HepG2 (cell line): ENCODE measurements around the gene NPW. TPM values are rescaled to one million over a fixed set of nuclear protein-coding genes. Genes with fewer than 3 reads are reported as not detected.
A peak's percentile ranks its signal among the peaks of the same experiment; 100 is the strongest.

Experiments
- AGO1 ChIP-seq: fragments of 200-400 bp; formaldehyde crosslinking; IDR thresholded peaks from 2 replicates; pipeline ENCODE4 v1.6.1; 2017; ENCODE audit warnings: mild to moderate bottlenecking, low read depth, low read length, moderate library complexity; ENCODE audit not compliant: poor library complexity, severe bottlenecking
- CENPT ChIP-seq: sonication (generic); formaldehyde crosslinking; IDR thresholded peaks from 2 replicates; pipeline ENCODE4 v1.8.0; 2022; ENCODE audit warnings: low read depth, mild to moderate bottlenecking, moderate library complexity, missing genetic modification reagents
- EP300 ChIP-seq, 3 experiments: sonication (generic) in 1 of 3; formaldehyde crosslinking in 1 of 3; IDR thresholded peaks; 2 replicates each; pipeline versions ENCODE4 v1.5.1 to v1.6.1; 2011 to 2020; ENCODE audit warnings: low read depth in 2 of 3, low read length in 2 of 3, borderline replicate concordance in 1 of 3, improper control_type of control experiment in 1 of 3, mild to moderate bottlenecking in 1 of 3, missing genetic modification reagents in 1 of 3, moderate library complexity in 1 of 3
- FLYWCH1 ChIP-seq: sonication (generic); formaldehyde crosslinking; IDR thresholded peaks from 2 replicates; pipeline ENCODE4 v1.8.1; 2023; ENCODE audit warnings: mild to moderate bottlenecking, missing genetic modification reagents
- NCOA1 ChIP-seq: sonication (generic); formaldehyde crosslinking; IDR thresholded peaks from 2 replicates; pipeline ENCODE4 v1.9.0; 2021; ENCODE audit warnings: missing genetic modification reagents
- NR2F2 ChIP-seq: IDR thresholded peaks from 2 replicates; pipeline ENCODE4 v1.6.1; 2012; ENCODE audit warnings: low read depth, inconsistent platforms, borderline replicate concordance
- REXO4 ChIP-seq: sonication (generic); formaldehyde crosslinking; IDR thresholded peaks from 2 replicates; pipeline ENCODE4 v1.8.0; 2022; ENCODE audit warnings: missing genetic modification reagents, mild to moderate bottlenecking, borderline replicate concordance
- RNF2 ChIP-seq: fragments of 450-650 bp; conservative IDR thresholded peaks from 2 replicates; pipeline ENCODE4 v1.6.1; 2016; ENCODE audit warnings: low read depth
- SOX13 ChIP-seq, 3 experiments: fragments of 450-650 bp in 1 of 3; sonication (generic) in 1 of 3; formaldehyde crosslinking in 1 of 3; IDR thresholded peaks in 2 of 3; conservative IDR thresholded peaks in 1 of 3; 2 replicates each; pipeline versions ENCODE4 v1.5.0 to v1.6.1; 2016 to 2020; ENCODE audit warnings: antibody characterized with exemption in 1 of 3, mild to moderate bottlenecking in 1 of 3, missing compliant biosample characterization in 1 of 3, missing genetic modification reagents in 1 of 3, moderate library complexity in 1 of 3
- ZNF558 ChIP-seq: sonication (generic); formaldehyde crosslinking; IDR thresholded peaks from 2 replicates; pipeline ENCODE4 v1.9.0; 2022; ENCODE audit warnings: mild to moderate bottlenecking, missing genetic modification reagents, borderline replicate concordance
- ZSCAN20 ChIP-seq: sonication (generic); formaldehyde crosslinking; IDR thresholded peaks from 2 replicates; pipeline ENCODE4 v1.4.0; 2020; ENCODE audit warnings: missing genetic modification reagents, mild to moderate bottlenecking, borderline replicate concordance
- ZSCAN25 ChIP-seq: sonication (generic); formaldehyde crosslinking; IDR thresholded peaks from 2 replicates; pipeline ENCODE4 v1.8.0; 2022; ENCODE audit warnings: mild to moderate bottlenecking, missing genetic modification reagents
- polyA plus RNA-seq, 8 experiments: library from polyadenylated mRNA; depleted of rRNA in 3 of 8; stranded (reverse) in 7 of 8; unstranded in 1 of 8; fragments of >200 nt; fragmentation: Illumina TruSeq in 4 of 8; extraction: Trizol in 4 of 8; gene quantifications; 2 replicates each; pipeline versions ENCODE4 v1.2.1 to v1.2.3, GENCODE V29; 2011 to 2016; ENCODE audit warnings: low read depth in 4 of 8, missing spikeins in 1 of 8, mixed read lengths in 1 of 8; ENCODE audit not compliant: insufficient read depth in 1 of 8
- total RNA-seq, 5 experiments: library from RNA; depleted of rRNA; stranded (reverse); fragments of >200 nt; fragmentation: Illumina TruSeq; extraction: Trizol; gene quantifications; 2 replicates each; pipeline ENCODE4 v1.2.3, GENCODE V29; 2016; ENCODE audit warnings: low read depth in 1 of 5
- TF ChIP-seq, protein P1 (sequence below): sonication (generic); formaldehyde crosslinking; IDR thresholded peaks from 2 replicates; pipeline ENCODE4 v1.9.0; 2022; ENCODE audit warnings: low read depth, missing genetic modification reagents
- TF ChIP-seq, protein P2 (sequence below): IDR thresholded peaks from 2 replicates; pipeline ENCODE4 v1.6.1; 2012; ENCODE audit warnings: inconsistent platforms
- TF ChIP-seq, protein P3 (sequence below): sonication (generic); formaldehyde crosslinking; IDR thresholded peaks from 2 replicates; pipeline ENCODE4 v1.8.0; 2022; ENCODE audit warnings: mild to moderate bottlenecking, missing genetic modification reagents, moderate library complexity
- TF ChIP-seq, protein P4 (sequence below): sonication (generic); formaldehyde crosslinking; conservative IDR thresholded peaks from 2 replicates; pipeline ENCODE4 v1.8.0; 2022; ENCODE audit warnings: mild to moderate bottlenecking, moderate library complexity, missing genetic modification reagents
- TF ChIP-seq, protein P5 (sequence below): sonication (generic); formaldehyde crosslinking; IDR thresholded peaks from 2 replicates; pipeline ENCODE4 v1.8.1; 2023; ENCODE audit warnings: missing genetic modification reagents, mild to moderate bottlenecking, borderline replicate concordance
- TF ChIP-seq, protein P6 (sequence below): IDR thresholded peaks from 2 replicates; pipeline ENCODE4 v1.6.1; 2012; ENCODE audit warnings: low read length, improper control_type of control experiment

The NPW gene
- total and polyA plus RNA-seq, 2 of the 13 experiments (the other 11 are each of a cell fraction or from before 2014, with no cell fraction given): 0.24 to 0.97 TPM

DNA sequence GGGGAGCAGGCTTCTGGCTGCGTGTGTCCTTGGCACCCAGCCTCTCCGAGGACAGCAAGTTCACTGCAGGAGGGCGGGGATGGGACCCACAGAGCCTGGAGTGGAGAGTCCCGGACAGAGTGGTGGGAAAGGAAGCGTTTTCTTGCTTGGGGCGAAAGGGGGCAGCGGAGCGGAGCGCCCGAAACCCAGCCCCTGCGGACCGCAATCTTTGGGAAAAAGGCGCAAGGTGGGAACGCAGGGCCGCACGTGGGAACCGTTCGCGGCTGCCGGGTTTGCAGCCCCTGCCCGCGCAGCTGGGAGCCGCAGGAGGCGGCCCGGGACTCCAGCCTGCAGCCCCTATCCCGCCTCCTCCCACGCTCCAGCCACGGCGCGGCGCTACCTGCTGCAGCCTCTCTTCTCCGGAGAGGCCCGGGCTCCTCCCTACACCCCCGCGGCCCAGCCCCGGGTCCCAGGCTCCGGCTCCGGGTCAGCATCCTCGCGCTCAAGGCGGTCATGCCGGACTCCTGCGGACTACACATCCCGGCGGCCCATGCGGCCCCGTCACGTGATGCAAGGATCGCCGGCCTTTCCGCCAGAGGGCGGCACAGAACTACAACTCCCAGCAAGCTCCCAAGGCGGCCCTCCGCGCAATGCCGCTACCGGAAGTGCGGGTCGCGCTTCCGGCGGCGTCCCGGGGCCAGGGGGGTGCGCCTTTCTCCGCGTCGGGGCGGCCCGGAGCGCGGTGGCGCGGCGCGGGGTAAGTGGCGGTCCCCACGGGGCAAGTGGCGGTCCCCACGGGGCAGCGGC is 27.9 kb downstream of the NPW start, which contains the start of the genes NTHL1 and TSC2 (continued):
- TF ChIP-seq, protein P1, sequence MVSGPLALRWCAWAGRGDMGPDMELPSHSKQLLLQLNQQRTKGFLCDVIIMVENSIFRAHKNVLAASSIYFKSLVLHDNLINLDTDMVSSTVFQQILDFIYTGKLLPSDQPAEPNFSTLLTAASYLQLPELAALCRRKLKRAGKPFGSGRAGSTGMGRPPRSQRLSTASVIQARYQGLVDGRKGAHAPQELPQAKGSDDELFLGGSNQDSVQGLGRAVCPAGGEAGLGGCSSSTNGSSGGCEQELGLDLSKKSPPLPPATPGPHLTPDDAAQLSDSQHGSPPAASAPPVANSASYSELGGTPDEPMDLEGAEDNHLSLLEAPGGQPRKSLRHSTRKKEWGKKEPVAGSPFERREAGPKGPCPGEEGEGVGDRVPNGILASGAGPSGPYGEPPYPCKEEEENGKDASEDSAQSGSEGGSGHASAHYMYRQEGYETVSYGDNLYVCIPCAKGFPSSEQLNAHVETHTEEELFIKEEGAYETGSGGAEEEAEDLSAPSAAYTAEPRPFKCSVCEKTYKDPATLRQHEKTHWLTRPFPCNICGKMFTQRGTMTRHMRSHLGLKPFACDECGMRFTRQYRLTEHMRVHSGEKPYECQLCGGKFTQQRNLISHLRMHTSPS (CRISPR knock-in tag): peak; percentile 74; the same call in 1 of the 2 replicates
- TF ChIP-seq FLYWCH1 (CRISPR knock-in tag) (no peak), REXO4 (no peak), AGO1 (peak; percentile 75), NR2F2 (no peak), ZSCAN20 (CRISPR knock-in tag) (0 out of 2 replicates have a peak, but pooled peaks have one; percentile 66), RNF2 (no peak), ZNF558 (CRISPR knock-in tag) (no peak), NCOA1 (no peak), EP300 (IDR thresholded peaks at IDR 0.05; ENCODE audit: low read depth in 2 of 2, low read length in 2 of 2) (0 out of 4 replicates have a peak, but pooled peaks of 1 of the 2 experiments have one; percentile 24), EP300 (CRISPR knock-in tag; IDR thresholded peaks at IDR 0.05; ENCODE audit: borderline replicate concordance) (no peak), CENPT (CRISPR knock-in tag) (no peak), SOX13 (IDR thresholded peaks at IDR 0.05) (no peak), SOX13 (CRISPR knock-in tag; conservative IDR thresholded peaks at IDR 0.05 in 1 of 2, IDR thresholded peaks at IDR 0.05 in 1 of 2) (no peak; a peak in 1 of 4 replicates), ZSCAN25 (CRISPR knock-in tag) (peak; percentile 19; the same call in 1 of the 2 replicates)
- TF ChIP-seq, protein P2, sequence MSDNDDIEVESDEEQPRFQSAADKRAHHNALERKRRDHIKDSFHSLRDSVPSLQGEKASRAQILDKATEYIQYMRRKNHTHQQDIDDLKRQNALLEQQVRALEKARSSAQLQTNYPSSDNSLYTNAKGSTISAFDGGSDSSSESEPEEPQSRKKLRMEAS: peak; percentile 76
- TF ChIP-seq, protein P3, sequence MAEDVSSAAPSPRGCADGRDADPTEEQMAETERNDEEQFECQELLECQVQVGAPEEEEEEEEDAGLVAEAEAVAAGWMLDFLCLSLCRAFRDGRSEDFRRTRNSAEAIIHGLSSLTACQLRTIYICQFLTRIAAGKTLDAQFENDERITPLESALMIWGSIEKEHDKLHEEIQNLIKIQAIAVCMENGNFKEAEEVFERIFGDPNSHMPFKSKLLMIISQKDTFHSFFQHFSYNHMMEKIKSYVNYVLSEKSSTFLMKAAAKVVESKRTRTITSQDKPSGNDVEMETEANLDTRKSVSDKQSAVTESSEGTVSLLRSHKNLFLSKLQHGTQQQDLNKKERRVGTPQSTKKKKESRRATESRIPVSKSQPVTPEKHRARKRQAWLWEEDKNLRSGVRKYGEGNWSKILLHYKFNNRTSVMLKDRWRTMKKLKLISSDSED (CRISPR knock-in tag): no peak
- TF ChIP-seq, protein P4, sequence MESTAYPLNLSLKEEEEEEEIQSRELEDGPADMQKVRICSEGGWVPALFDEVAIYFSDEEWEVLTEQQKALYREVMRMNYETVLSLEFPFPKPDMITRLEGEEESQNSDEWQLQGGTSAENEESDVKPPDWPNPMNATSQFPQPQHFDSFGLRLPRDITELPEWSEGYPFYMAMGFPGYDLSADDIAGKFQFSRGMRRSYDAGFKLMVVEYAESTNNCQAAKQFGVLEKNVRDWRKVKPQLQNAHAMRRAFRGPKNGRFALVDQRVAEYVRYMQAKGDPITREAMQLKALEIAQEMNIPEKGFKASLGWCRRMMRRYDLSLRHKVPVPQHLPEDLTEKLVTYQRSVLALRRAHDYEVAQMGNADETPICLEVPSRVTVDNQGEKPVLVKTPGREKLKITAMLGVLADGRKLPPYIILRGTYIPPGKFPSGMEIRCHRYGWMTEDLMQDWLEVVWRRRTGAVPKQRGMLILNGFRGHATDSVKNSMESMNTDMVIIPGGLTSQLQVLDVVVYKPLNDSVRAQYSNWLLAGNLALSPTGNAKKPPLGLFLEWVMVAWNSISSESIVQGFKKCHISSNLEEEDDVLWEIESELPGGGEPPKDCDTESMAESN (CRISPR knock-in tag): peak; percentile 96
- TF ChIP-seq, protein P5, sequence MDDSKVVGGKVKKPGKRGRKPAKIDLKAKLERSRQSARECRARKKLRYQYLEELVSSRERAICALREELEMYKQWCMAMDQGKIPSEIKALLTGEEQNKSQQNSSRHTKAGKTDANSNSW: no peak
- TF ChIP-seq, protein P6, sequence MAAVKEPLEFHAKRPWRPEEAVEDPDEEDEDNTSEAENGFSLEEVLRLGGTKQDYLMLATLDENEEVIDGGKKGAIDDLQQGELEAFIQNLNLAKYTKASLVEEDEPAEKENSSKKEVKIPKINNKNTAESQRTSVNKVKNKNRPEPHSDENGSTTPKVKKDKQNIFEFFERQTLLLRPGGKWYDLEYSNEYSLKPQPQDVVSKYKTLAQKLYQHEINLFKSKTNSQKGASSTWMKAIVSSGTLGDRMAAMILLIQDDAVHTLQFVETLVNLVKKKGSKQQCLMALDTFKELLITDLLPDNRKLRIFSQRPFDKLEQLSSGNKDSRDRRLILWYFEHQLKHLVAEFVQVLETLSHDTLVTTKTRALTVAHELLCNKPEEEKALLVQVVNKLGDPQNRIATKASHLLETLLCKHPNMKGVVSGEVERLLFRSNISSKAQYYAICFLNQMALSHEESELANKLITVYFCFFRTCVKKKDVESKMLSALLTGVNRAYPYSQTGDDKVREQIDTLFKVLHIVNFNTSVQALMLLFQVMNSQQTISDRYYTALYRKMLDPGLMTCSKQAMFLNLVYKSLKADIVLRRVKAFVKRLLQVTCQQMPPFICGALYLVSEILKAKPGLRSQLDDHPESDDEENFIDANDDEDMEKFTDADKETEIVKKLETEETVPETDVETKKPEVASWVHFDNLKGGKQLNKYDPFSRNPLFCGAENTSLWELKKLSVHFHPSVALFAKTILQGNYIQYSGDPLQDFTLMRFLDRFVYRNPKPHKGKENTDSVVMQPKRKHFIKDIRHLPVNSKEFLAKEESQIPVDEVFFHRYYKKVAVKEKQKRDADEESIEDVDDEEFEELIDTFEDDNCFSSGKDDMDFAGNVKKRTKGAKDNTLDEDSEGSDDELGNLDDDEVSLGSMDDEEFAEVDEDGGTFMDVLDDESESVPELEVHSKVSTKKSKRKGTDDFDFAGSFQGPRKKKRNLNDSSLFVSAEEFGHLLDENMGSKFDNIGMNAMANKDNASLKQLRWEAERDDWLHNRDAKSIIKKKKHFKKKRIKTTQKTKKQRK: no peak
